Measurements from ENCODE around the gene ZNF816.
"Not testable (repeated sequence)": the region's sequence is repeated elsewhere in the genome, so short reads cannot be mapped to it uniquely, and the experiment has no call there.

Gene ZNF816

DNA sequence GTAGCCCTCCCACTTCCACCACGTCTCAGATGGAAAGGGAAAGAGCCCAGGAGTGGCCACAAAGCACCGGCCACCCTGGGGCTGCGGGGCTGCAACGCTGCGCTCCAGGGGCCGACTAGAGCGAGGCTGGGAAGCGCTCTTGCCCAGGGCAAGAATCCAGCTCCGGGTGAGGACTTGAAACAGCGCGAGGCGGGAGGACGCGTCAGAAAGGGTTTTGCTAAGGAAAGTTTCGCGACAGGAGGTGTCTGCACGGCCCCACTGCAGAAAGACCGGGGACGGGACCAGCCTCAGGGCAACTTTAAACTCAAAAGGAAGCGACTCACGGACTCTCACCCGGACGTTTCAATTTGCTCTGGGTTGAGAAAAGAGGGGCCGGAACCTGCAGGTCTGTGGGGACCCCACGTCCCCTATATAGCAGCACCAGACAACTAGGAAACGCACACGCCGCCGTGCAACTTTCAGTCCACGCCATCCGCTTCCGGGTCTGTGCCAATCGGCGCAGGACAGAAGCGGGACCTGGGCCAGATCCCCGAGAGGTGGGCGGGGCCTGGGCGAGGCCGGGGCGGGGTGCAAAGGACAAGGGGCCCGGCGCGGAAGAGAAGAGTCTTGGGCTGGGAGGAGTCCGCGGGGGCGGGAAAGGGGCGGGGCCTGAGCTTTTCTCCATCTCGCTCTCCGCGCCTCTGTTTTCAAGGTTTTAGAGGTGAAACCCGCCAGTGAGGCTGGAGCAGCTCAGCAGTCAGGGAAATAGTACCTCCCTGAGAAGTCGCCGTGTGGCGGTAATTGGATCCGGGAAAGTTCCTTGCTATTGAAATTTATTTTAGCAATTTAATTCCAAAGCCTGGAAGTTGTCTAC is at the start of gene ZNF816:
Gene ZNF816, minus strand, starts transcription at position 488 of the 853 bp plus-strand sequence. CDS start 6,792 bp downstream, outside the sequence.
- no peak for DNase-seq

DNA sequence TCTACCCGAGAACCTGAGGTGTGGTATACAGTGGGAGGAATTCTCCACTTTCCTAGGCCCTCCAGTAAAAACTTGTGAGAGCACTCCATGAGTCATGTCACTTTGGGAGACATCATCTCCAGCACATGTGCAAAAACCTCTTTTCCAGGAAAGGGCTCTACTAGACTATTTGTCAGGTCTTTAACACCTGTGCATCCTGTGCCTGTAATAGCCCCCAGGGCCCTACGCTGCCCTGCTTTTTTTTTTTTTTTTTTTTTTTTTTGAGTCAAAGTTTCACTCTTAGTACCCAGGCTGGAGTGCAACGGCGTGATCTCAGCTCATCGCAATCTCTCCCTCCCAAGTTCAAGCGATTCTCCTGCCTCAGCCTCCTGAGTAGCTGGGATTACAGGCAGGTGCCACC is 49.3 kb upstream of the ZNF816 start:
- no peak for DNase-seq

DNA sequence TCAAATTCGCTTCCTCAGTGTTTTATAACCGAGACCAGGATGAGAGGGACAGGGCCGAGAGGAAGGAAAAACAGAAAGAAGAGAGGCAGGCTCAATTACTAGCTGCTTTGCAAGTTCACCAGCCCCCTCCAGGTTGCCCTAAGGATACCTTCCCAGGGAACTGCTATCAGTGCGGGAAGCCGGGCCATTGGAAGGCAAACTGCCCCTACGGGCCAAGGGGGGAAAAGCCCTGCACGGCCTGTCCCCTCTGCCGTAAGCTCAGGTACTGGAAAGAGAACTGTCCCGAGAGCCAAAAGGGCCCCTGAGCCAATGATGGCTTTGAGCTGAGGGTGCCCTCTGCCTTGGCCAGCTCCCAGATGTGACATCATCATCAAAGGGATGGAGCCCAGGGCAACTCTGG is 47.8 kb upstream of the ZNF816 start:
- DNase-seq = no peak

DNA sequence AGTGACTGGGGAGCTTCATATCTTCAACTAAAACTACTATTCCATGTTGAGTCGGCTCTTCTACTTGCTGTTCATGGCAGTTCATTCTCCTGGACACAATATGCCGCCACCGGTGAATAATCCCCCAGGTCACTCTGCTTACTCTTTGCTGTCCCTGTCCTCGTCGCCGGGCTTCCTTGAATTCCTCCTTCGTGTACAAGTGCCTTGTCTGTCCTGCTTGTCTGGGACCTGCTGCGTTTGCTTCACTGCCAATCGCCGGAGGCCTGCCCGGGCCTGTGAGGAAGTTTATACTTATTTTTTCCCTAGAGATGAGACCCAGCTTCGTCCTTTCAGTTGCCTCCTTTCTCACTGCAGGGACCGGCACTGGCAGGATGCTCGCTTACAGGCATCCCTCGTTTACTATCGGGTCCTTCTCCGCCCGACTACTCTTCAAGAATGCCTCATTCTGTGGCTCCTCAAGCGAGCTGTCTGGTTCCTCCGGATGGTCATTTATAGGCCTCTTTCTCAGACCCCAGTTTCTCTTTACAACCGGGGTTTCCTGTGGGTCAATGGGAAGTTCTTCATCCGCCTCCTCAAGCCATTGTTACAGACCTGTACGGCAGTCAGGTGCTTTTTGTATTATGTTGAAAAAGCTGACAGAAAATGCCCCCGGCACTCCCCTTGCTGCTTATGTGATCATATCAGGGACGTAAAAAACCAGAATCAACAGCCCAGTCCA is 45.5 kb upstream of the ZNF816 start:
- DNase-seq = no peak

DNA sequence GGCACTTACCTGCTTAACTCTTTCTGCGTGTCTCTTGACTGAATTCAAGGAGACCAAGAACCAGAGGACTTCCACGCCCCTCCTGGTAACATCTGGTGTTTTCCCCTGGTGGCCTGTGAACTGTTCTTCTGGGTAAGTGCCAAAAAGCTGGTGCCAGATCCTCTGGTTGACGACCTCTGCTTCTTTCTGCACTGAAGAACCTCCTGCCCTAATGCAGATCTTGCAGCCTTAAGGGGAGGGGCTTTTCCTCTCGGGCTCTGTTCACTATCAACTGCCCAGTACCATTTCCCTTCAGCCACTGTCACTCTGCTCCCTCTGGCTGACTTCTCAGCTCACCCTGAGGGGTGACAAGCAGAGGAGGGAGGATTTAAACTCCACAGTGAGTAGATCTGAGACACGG is 44.9 kb upstream of the ZNF816 start:
- no peak for DNase-seq

DNA sequence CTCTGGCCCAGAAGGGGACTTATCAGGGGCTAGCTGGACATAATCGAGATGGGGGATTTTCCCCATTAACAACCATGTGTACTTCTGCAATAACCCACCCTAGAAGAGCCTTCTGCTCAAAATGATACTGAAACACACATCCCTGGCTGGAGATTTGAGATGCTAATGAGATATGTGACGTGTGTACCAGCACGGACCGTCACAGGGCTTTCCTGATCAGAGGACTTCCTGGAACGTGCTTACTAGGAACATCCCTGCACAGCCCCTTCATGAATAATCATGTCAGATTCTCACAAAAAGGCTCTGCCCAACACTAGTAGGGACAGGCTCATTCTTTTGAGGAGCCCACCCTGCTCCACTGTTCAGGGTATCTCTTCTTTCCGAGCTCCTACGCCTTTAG is 44.5 kb upstream of the ZNF816 start:
- DNase-seq = no peak

DNA sequence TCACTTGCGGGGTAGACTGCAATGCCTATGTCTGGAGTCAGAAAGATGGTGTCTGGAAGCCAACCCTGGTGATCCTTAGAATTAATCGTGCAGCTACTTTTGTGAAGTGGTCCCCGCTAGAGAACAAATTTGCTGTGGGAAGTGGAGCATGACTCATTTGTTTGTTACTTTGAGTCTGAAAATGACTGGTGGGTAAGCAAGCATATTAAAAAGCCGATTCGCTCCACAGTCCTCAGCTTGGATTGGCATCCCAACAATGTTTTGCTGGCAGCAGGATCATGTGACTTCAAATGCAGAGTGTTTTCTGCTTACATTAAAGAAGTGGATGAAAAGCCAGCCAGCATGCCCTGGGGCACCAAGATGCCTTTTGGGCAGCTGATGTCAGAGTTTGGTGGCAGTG is 41.6 kb upstream of the ZNF816 start:
- DNase-seq = no peak

DNA sequence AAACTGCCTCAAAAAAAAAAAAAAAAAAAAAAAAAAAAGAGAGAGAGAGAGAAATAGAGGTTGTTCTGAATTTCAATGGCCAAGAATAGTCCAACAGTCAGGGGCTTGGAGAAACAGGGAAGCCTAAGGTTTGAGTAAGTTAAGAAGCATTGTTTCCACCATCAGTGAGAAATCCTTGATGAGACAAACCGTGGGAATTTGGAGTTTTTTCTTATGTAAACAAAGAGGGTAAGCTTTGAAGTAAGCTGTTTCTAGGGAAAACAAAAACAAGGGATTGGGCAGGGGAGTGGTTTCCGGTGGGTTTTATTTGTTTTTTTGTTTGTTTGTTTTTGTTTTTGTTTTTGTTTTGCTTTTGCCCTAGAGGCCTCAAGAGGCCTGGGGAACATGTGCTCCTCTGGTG is 39.8 kb upstream of the ZNF816 start:
- DNase-seq = no peak

DNA sequence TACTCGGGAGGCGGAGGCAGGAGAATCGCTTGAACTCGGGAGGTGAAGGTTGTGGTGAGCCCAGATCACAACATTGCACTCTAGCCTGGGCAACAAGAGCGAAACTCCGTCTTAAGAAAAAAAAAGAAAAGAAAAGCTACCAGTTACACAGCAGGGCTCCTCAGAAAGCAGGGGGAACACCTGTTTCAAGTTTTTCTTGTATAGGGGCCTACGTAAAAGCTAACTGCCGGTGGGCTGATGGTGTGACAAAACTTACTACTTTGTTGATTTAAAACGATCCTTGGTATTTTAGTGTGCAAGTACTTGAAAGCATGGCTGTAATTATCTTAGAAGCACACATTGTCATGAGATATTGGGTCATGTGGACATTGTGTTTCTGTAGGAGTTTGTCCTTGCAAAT is 35.3 kb upstream of the ZNF816 start:
- DNase-seq = no peak

DNA sequence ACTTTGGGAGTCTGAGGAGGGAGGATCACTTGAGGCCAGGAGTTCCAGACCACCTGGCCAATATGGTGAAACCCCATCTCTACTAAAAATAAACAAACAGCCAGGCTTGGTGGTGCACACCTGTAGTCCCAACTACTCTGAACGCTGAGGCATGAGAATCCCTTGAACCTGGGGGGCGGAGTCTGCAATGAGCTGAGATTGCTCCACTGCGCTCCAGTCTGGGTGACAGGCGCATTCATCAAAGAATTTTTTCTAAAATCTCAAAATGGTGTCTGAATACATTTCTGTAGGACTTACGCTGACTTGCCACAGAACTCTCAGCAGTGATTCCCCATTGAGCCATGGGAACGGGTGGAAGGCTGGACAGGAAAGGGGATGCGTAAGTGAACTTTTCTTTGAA is 33.0 kb upstream of the ZNF816 start:
- DNase-seq = no peak

DNA sequence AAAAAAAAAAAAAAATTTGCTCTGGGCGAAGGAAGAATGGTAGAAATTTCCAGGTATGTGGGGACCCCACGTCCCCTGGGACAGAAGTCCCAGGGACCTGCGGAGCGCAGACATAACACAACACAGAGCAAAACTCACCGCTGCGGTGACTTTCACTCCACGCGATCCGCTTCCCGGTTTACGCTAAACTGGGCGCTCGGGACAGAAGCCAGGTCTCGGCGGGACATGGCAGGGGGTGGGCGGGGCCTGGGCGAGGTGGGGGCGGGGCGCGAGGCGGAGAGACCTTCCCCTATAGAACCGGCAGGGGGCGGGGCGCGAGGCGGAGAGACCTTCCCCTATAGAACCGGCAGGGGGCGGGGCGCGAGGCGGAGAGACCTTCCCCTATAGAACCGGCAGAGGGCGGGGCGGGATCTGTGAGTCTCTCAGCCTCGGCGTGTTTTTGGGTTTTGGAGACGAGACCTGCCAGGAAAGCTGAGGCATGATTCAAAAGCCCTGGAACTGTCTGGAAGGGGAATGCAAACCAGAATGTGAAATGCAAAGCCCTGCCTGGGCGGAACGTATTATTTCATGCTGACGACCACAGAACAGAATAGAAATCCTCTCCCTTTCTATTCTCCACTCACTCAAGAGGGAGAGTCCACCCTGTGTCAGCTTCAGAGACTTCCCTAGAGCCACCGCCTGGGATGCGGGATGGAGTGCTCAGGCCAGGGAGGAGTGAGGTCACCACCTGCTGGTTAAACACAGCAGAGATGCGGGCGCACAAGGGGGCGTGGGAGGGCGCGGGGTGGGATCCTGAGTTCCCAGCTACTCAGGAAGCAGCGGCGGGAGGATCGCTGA is 30.9 kb upstream of the ZNF816 start:
- DNase-seq = no peak

DNA sequence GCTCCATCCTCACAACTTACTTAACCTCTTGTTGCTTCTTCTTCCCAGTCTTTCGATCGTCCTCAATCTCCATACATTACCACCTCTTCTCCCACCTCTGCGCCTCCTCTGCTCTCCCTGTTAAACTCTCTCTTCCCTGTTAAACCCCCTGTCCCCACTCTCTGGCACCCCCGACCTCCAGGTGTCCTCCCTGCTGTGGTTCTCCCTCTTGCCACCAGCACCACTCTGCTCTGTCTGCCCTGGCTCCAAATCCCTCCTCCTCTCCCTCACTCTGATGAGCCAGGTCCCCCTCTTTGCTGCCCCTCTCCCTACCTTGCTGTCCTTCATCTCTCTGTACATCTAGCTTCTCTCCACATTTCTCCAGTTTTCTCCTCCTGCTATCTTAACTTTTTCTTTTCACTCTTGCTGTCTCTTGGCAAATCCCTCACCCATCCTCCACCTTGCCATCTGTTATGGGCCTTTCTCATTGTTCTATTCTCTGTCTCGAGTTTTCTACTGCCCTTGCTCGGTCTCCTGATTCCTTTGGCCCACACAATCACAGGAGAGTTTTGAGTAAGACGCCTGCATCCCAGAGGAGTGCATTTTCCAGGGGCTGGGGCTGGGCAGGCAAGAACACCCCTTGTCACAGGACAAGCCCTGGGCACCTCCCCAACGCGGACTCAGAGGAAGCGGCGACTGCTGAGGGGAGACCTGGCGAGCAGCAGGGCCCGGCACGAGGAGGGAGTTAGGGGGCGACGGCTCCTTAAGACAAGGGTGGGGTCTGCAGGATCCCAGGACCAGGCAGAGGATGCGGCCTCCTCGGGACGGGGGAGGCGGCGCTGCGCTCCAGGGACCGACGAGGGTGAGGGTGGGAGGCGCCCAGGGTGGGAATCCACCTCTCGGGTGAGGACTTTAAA is 29.7 kb upstream of the ZNF816 start:
- no peak for DNase-seq

DNA sequence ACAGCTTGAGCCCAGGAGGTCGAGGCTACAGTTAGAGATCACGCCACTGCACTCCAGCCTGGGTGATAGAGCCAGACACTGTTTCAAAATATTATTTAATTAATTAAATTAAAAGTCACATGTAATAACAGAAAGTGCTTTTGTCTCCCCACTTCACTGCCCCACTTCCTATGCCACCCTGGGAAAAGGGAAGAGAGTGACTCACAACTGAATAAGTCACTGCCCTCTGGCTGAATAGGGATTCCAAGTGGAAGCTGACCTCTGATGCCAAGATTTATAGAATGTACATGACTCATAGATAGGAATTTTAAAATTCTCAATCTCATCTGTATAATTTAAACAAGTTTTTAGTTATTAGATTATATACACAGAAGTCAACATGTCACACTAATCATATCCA is 28.8 kb upstream of the ZNF816 start:
- no peak for DNase-seq

DNA sequence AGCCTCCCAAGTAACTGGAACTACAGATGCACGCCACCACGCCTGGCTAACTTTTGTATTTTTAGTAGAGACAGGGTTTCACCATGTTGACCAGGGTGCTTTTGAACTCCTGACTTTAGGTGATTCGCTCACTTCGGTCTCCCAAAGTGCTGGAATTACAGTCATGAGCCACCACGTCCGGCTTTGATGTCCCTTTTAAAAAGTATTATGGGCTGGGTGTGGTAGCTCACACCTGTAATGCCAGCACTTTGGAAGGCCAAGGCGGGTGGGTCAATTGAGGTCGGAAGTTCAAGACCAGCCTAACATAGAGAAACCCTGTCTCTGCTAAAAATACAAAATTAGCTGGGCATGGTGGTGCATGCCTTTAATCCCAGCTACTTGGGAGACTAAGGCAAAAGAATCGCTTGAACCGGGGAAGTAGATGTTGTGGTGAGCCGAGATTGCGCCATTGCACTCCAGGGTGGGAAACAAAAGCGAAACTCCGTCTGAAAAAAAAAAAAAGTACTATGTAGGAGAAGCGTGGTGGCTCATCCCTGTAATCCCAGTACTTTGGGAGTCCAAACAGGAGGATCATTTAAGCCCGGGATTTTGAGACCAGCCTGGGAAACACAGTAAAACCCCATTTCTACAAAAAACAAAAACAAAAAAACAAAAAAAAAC is 28.2 kb upstream of the ZNF816 start:
- no peak for DNase-seq

DNA sequence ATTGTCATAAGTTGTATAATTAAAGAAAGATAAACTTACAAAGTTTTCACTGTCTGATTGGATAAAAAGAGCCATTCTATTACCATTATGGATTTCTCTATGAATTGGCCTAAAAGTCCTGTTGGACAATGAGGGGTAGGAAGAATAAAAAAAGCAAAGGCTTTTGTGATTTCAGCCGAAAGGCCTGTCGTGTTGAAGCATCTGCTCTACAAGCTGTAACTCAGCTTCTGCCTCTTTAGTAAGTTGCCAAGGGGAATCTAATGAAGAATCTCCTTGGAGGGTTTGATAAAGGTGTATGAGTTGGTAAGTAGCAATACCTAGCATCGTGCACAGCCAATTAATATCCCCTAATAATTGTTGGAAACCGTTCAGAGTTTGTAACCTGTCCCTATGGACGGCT is 25.8 kb upstream of the ZNF816 start:
- no peak for DNase-seq

DNA sequence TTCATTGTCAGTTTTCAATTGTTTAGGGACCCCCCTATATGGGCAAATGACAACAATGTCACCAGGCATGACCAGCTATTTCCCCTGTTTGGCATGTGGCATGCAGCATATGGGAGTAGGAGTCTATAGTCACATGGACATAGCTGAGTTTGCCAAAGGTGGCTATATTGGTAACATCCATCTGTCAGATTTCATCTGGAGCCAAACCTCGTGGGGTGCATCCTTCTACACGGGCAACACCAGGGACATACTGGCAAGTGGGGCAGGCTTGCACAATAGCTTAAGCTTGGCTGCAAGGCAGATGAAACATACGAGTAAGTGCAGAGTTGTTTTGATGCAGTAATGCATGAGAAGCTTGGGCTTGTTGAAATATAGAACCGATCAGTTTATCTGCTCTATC is 24.5 kb upstream of the ZNF816 start:
- DNase-seq = no peak

DNA sequence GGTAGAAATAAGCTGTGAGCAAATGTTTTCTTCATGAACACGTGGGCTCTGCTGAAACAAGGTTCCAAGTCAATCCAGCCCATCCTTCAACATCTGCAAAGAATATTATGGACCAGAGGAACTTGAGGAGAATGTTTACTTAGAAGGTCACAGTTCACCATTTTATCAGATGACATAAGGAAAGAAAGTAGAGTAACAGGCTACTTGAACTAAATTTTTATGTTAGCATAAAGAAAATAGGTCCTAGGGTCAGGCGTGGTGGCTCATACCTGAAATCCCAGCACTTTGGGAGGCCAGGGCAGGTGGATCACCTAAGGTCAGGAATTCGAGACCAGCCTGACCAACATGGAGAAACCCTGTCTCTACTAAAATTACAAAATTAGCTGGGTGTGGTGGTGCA is 20.5 kb upstream of the ZNF816 start:
- DNase-seq = not testable (repeated sequence)

DNA sequence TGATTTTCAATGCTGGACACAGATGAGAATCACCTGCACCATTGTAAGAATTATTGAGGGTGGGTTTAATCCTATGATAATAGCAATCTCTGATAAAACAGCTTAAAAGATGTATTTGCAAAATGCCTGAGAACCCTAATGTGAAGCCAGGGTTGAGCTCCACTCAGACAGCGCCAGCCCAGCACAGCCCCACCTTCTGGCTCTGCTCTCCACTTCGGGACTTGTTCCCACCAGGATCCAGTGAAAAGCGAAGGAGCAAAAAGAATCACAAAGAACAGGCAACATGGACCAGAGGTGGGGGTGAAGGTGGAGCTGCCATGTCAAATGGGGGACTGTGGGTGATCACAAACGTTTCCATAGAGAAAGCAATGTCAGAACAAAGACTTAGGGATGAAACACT is 18.6 kb upstream of the ZNF816 start:
- DNase-seq = no peak

DNA sequence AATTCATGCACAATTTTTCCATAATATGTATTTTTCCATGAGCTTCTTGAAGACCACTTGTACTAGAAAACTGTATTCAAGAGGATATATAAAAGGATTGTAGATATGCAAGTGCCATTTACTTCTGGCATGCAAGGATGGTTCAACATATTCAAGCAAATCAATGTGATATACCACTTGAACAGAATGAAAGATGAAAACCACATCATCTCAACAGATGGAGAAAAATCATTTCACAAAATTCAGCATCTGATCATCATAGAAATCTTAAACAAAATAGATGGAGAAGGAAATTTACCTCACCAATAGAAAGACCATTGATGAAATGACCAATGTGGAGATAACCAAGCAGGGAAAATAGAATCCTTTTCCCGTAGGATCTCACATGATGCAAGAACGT is 5.1 kb upstream of the ZNF816 start:
- DNase-seq = no peak

DNA sequence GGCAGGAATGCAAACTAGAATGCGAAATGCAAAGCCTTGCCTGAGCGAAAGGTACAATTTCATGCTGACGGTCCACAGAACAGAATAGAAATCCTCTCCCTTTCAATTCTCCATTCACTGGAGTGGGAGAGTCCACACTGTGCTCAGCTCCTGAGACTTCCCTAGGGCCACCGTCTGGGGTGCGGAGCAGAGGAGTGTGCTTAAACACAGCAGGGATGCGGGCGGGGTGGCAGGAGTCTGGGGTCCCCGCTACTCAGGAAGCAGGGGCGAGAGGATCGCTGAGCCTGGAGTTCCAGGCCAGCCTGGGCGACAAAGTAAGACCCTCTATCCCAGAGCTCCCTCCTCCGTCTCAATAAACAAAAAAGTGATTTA is 552 bp upstream of the ZNF816 start:
- DNase-seq = no peak

DNA sequence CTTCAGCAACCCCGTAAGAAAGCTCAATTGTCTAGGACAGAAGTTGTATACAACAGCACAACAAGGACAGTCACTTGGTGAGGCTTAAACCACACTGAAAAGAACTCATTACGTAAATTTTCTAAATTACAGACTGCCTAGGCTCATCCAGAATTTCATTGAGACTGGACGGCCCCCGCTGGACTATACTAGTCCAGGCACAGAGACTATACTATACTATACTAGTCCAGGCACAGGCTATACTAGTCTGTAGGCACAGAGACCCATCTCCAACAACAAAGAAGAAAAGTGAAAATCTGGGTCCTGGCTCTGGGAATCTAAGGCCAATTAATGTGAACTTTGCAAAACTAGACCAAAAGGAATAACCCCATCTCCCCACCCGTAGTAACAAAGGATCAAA is 700 bp downstream of the ZNF816 start:
- no peak for DNase-seq

Measured in NCI-H1694 treated with DMSO at 0.1 percent for 48 hours (cell line).